ENCODE measurements around the gene DUOXA1. TPM values are rescaled to one million over a fixed set of nuclear protein-coding genes. Genes with fewer than 3 reads are reported as not detected.

Gene DUOXA1
- total RNA-seq, 1 donor from 2014 or later = 3.2 TPM

GRCh38 chr15:45134682-45135604 lies 5.3 kb upstream of the DUOXA1 start:
- H3K4me1 Mint-ChIP-seq (ENCODE audit: unreplicated experiment) = peaks cover 5% of the 10 kb centered on the region
- DNase-seq (ENCODE audit: extremely low spot score, unreplicated experiment) = no peak
- peak overlapping the region; percentile 60 for H3K4me3 Mint-ChIP-seq
- H3K27me3 Mint-ChIP-seq = peaks cover 64% of the 10 kb centered on the region
- no peak for TF ChIP-seq CTCF (conservative IDR thresholded peaks at IDR 0.05)
- no peak overlapping the region for H3K27ac Mint-ChIP-seq
- H3K36me3 Mint-ChIP-seq = no peaks in the 10 kb centered on the region
- no peaks in the 10 kb centered on the region for H3K9me3 Mint-ChIP-seq

GRCh38 chr15:45134046-45134445 lies 4.4 kb upstream of the DUOXA1 start:
- no peak overlapping the region for H3K27ac Mint-ChIP-seq
- no peak for DNase-seq (ENCODE audit: extremely low spot score, unreplicated experiment)
- H3K4me3 Mint-ChIP-seq = no peak overlapping the region
- H3K4me1 Mint-ChIP-seq (ENCODE audit: unreplicated experiment) = peaks cover 5% of the 10 kb centered on the region
- peaks cover 70% of the 10 kb centered on the region for H3K27me3 Mint-ChIP-seq
- TF ChIP-seq CTCF (conservative IDR thresholded peaks at IDR 0.05) = no peak
- H3K36me3 Mint-ChIP-seq = no peaks in the 10 kb centered on the region
- H3K9me3 Mint-ChIP-seq = no peaks in the 10 kb centered on the region

GRCh38 chr15:45133561-45133920 lies 3.9 kb upstream of the DUOXA1 start:
- Mint-ChIP-seq H3K27ac (no peak overlapping the region), H3K9me3 (no peaks in the 10 kb centered on the region), H3K4me1 (ENCODE audit: unreplicated experiment) (peaks cover 8% of the 10 kb centered on the region), H3K36me3 (no peaks in the 10 kb centered on the region), H3K27me3 (peaks cover 75% of the 10 kb centered on the region), H3K4me3 (no peak overlapping the region)
- no peak for TF ChIP-seq CTCF (conservative IDR thresholded peaks at IDR 0.05)
- no peak for DNase-seq (ENCODE audit: extremely low spot score, unreplicated experiment)

GRCh38 chr15:45132844-45133560 lies 3.3 kb upstream of the DUOXA1 start:
- Mint-ChIP-seq H3K36me3 (no peaks in the 10 kb centered on the region), H3K4me3 (no peak overlapping the region), H3K27me3 (peaks cover 76% of the 10 kb centered on the region), H3K4me1 (ENCODE audit: unreplicated experiment) (peaks cover 12% of the 10 kb centered on the region), H3K9me3 (no peaks in the 10 kb centered on the region), H3K27ac (no peak overlapping the region)
- no peak for DNase-seq (ENCODE audit: extremely low spot score, unreplicated experiment)
- TF ChIP-seq CTCF (conservative IDR thresholded peaks at IDR 0.05) = no peak

GRCh38 chr15:45131510-45131909 lies 1.8 kb upstream of the DUOXA1 start:
- no peak for TF ChIP-seq CTCF (conservative IDR thresholded peaks at IDR 0.05)
- DNase-seq (ENCODE audit: extremely low spot score, unreplicated experiment) = no peak
- Mint-ChIP-seq H3K9me3 (no peaks in the 10 kb centered on the region), H3K4me1 (ENCODE audit: unreplicated experiment) (peaks cover 12% of the 10 kb centered on the region), H3K36me3 (no peaks in the 10 kb centered on the region), H3K27me3 (peaks cover 80% of the 10 kb centered on the region), H3K4me3 (peak overlapping the region; percentile 54), H3K27ac (no peak overlapping the region)
